Measurements from ENCODE around the gene RO60.
A peak's percentile ranks its signal among the peaks of the same experiment; 100 is the strongest.

The RO60 gene

DNA sequence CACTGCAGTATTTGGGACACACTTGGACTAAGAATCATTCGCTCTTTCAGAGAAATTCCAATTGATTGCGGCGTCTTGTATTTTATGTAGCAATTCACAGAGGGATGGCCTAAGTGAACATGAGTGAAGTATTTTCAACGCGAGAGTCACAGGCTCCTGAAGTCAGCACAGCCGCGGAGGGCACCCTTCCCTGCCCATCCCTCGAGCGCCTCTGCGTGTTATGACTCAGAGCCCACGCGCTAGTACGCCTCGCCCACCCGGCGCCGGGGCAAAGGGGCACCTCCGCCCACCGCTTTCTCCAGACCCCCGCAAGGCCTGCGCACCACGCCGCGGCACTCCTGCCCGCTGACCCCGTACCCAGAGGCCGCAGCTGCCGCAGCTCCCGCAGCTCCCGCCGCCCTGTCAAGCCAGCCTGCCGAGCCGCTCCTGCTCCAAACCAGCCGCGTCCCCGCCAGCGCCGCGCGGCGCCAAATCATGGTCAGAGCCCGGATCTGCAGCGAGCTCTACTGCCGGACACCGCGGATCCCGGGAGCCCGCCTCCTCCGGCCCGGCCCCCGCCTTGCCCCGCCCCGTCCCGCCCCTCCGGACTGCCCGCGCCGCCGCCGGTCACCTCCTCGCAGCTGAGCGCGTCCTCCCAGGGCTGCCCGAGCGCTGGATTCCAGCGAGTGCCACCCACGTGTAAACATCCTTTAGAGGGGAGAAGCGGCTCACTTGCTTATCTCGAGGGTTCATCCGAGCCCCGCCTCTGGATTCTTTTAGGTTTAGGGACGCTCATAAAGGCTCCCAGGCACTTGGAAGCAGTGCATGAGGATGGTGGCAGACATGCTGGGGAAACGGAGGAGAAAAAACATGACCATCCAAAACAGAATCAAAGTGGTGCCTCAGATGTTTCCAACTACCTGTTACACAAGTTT lies 45.8 kb downstream of the RO60 start, which contains the start of gene GLRX2:
GLRX2 (minus strand) TSS at position 508 of the 914 bp plus-strand sequence; CDS start at position 476, 32 bp downstream.
- Histone ChIP-seq H3K9me3 (ENCODE audit: control insufficient read depth in 2 of 2, low read length in 2 of 2) (no peaks in the 10 kb centered on the region), H3K36me3 (ENCODE audit: control insufficient read depth in 2 of 2, insufficient read depth in 2 of 2, low read length in 2 of 2) (peaks cover 3 to 5% of the 10 kb centered on the region in 2 donors), H3K4me1 (ENCODE audit: control insufficient read depth in 2 of 2, insufficient read depth in 2 of 2, low read length in 2 of 2) (peaks cover 7 to 14% of the 10 kb centered on the region in 2 donors), H3K27ac (ENCODE audit: low read depth in 2 of 2, low read length in 2 of 2) (peak within 1 kb of the TSS; percentile 90 to 93), H3K4me3 (ENCODE audit: low read length in 2 of 2) (peak within 1 kb of the TSS; percentile 91 to 98), H3K9ac (ENCODE audit: low read depth in 1 of 2, low read length in 2 of 2) (peak within 1 kb of the TSS; percentile 88 to 91), H3K27me3 (ENCODE audit: control insufficient read depth in 2 of 2, insufficient read depth in 2 of 2, low read length in 2 of 2) (no peaks in the 10 kb centered on the region)

DNA sequence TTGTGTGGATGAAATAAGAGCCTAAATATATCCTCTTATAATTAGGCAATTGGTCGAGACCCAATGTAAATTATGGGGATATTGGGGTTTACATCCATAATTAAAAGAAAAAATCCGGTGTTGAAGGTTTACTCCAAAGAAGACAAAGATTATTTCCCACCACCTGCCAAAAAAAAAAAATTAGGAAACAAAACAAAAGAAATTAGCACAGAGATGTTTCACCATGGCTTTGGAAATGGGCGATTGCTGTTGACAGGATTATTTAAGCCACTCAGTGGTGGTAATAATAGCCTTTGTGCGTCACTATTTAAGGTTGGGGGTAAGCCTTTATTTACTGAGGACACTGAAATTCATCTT lies 46.4 kb downstream of the RO60 start:
- Histone ChIP-seq H3K4me1 (ENCODE audit: control insufficient read depth in 2 of 2, insufficient read depth in 2 of 2, low read length in 2 of 2) (peaks cover 7 to 14% of the 10 kb centered on the region in 2 donors), H3K9me3 (ENCODE audit: control insufficient read depth in 2 of 2, low read length in 2 of 2) (no peaks in the 10 kb centered on the region), H3K36me3 (ENCODE audit: control insufficient read depth in 2 of 2, insufficient read depth in 2 of 2, low read length in 2 of 2) (no peaks in the 10 kb centered on the region), H3K9ac (ENCODE audit: low read depth in 1 of 2, low read length in 2 of 2) (peak overlapping the region; percentile 77 to 88), H3K4me3 (ENCODE audit: low read length in 2 of 2) (peak overlapping the region; percentile 91 to 98), H3K27me3 (ENCODE audit: control insufficient read depth in 2 of 2, insufficient read depth in 2 of 2, low read length in 2 of 2) (no peaks in the 10 kb centered on the region), H3K27ac (ENCODE audit: low read depth in 2 of 2, low read length in 2 of 2) (peak overlapping the region; percentile 90 to 93)

DNA sequence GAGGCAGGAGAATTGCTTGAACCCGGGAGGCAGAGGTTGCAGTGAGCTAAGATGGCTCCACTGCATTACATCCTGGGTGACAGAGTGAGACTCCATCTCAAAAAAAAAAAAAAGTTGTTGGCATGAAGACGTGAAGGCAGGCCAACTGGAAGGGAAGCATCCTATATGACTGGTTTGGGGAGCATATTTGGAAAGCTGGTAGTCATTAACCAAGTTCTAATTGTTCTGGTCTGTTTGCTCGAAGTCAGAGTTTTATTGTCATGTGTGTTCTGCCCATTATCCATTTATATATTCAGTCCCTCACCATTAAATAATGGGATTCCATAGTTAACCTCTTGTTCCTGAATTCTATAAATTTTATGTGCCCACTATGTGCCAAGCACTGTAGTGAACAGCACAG lies 49.1 kb downstream of the RO60 start:
- H3K9ac ChIP-seq (ENCODE audit: low read depth in 1 of 2, low read length in 2 of 2) = no peak overlapping the region
- H3K36me3 ChIP-seq (ENCODE audit: control insufficient read depth in 2 of 2, insufficient read depth in 2 of 2, low read length in 2 of 2) = no peaks in the 10 kb centered on the region
- no peak overlapping the region for H3K27ac ChIP-seq (ENCODE audit: low read depth in 2 of 2, low read length in 2 of 2)
- no peaks in the 10 kb centered on the region for H3K9me3 ChIP-seq (ENCODE audit: control insufficient read depth in 2 of 2, low read length in 2 of 2)
- peaks cover 6 to 12% of the 10 kb centered on the region in 2 donors for H3K4me1 ChIP-seq (ENCODE audit: control insufficient read depth in 2 of 2, insufficient read depth in 2 of 2, low read length in 2 of 2)
- H3K27me3 ChIP-seq (ENCODE audit: control insufficient read depth in 2 of 2, insufficient read depth in 2 of 2, low read length in 2 of 2) = no peaks in the 10 kb centered on the region
- no peak overlapping the region for H3K4me3 ChIP-seq (ENCODE audit: low read length in 2 of 2)
